ENCODE results near the gene FXR2.

Gene FXR2

GRCh38 chr17:7555320-7555948 lies 59.3 kb downstream of the FXR2 start:
- Histone ChIP-seq H3K9ac (ENCODE audit: low read length) (no peak overlapping the region), H3K4me1 (ENCODE audit: control insufficient read depth, insufficient read depth, low read length) (peaks cover 35% of the 10 kb centered on the region), H3K27ac (ENCODE audit: low read depth, low read length) (no peak overlapping the region), H3K36me3 (ENCODE audit: control insufficient read depth, insufficient read depth, low read length) (no peaks in the 10 kb centered on the region), H3K27me3 (ENCODE audit: control insufficient read depth, insufficient read depth, low read length) (no peaks in the 10 kb centered on the region), H3K9me3 (ENCODE audit: control insufficient read depth, insufficient read depth, low read depth, low read length) (no peaks in the 10 kb centered on the region), H3K4me3 (ENCODE audit: low read depth, low read length) (no peak overlapping the region)

GRCh38 chr17:7553356-7553755 lies 61.3 kb downstream of the FXR2 start:
- no peak overlapping the region for H3K9ac ChIP-seq (ENCODE audit: low read length)
- H3K36me3 ChIP-seq (ENCODE audit: control insufficient read depth, insufficient read depth, low read length): no peaks in the 10 kb centered on the region
- no peak overlapping the region for H3K4me3 ChIP-seq (ENCODE audit: low read depth, low read length)
- no peaks in the 10 kb centered on the region for H3K27me3 ChIP-seq (ENCODE audit: control insufficient read depth, insufficient read depth, low read length)
- no peaks in the 10 kb centered on the region for H3K9me3 ChIP-seq (ENCODE audit: control insufficient read depth, insufficient read depth, low read depth, low read length)
- H3K4me1 ChIP-seq (ENCODE audit: control insufficient read depth, insufficient read depth, low read length): peaks cover 19% of the 10 kb centered on the region
- H3K27ac ChIP-seq (ENCODE audit: low read depth, low read length): no peak overlapping the region

- Histone ChIP-seq H3K27me3 (ENCODE audit: control insufficient read depth, insufficient read depth, low read length) (no peaks in the 10 kb centered on the region), H3K9me3 (ENCODE audit: control insufficient read depth, insufficient read depth, low read depth, low read length) (no peaks in the 10 kb centered on the region), H3K4me1 (ENCODE audit: control insufficient read depth, insufficient read depth, low read length) (peaks cover 14% of the 10 kb centered on the region), H3K27ac (ENCODE audit: low read depth, low read length) (no peak overlapping the region), H3K36me3 (ENCODE audit: control insufficient read depth, insufficient read depth, low read length) (no peaks in the 10 kb centered on the region), H3K4me3 (ENCODE audit: low read depth, low read length) (no peak overlapping the region), H3K9ac (ENCODE audit: low read length) (no peak overlapping the region)
Observed at GRCh38 chr17:7552621-7553051, 62.1 kb downstream of the FXR2 start.

- Histone ChIP-seq H3K9ac (ENCODE audit: low read length) (no peak overlapping the region), H3K27me3 (ENCODE audit: control insufficient read depth, insufficient read depth, low read length) (no peaks in the 10 kb centered on the region)
Observed at GRCh38 chr17:7551396-7551795, 63.3 kb downstream of the FXR2 start.

GRCh38 chr17:7550344-7550743 lies 64.4 kb downstream of the FXR2 start:
- no peaks in the 10 kb centered on the region for H3K9me3 ChIP-seq (ENCODE audit: control insufficient read depth, insufficient read depth, low read depth, low read length)
- no peak overlapping the region for H3K9ac ChIP-seq (ENCODE audit: low read length)
- H3K4me1 ChIP-seq (ENCODE audit: control insufficient read depth, insufficient read depth, low read length): peaks cover 6% of the 10 kb centered on the region; the same call in 1 of the 2 replicates
- H3K36me3 ChIP-seq (ENCODE audit: control insufficient read depth, insufficient read depth, low read length): no peaks in the 10 kb centered on the region
- no peak overlapping the region for H3K4me3 ChIP-seq (ENCODE audit: low read depth, low read length)
- H3K27me3 ChIP-seq (ENCODE audit: control insufficient read depth, insufficient read depth, low read length): no peaks in the 10 kb centered on the region
- no peak overlapping the region for H3K27ac ChIP-seq (ENCODE audit: low read depth, low read length)

More at GRCh38 chr17:7551396-7551795, 63.3 kb downstream of the FXR2 start:
- H3K4me3 ChIP-seq (ENCODE audit: low read depth, low read length): no peak overlapping the region
- H3K27ac ChIP-seq (ENCODE audit: low read depth, low read length): no peak overlapping the region
- H3K9me3 ChIP-seq (ENCODE audit: control insufficient read depth, insufficient read depth, low read depth, low read length): no peaks in the 10 kb centered on the region
- H3K4me1 ChIP-seq (ENCODE audit: control insufficient read depth, insufficient read depth, low read length): peaks cover 6% of the 10 kb centered on the region; the same call in 1 of the 2 replicates
- no peaks in the 10 kb centered on the region for H3K36me3 ChIP-seq (ENCODE audit: control insufficient read depth, insufficient read depth, low read length)

- no peaks in the 10 kb centered on the region for H3K36me3 ChIP-seq (ENCODE audit: control insufficient read depth, insufficient read depth, low read length)
- no peaks in the 10 kb centered on the region for H3K9me3 ChIP-seq (ENCODE audit: control insufficient read depth, insufficient read depth, low read depth, low read length)
- H3K27me3 ChIP-seq (ENCODE audit: control insufficient read depth, insufficient read depth, low read length): no peaks in the 10 kb centered on the region
- H3K4me1 ChIP-seq (ENCODE audit: control insufficient read depth, insufficient read depth, low read length): peaks cover 6% of the 10 kb centered on the region; the same call in 1 of the 2 replicates
- H3K9ac ChIP-seq (ENCODE audit: low read length): no peak overlapping the region
- H3K4me3 ChIP-seq (ENCODE audit: low read depth, low read length): peak overlapping the region; percentile 85
- no peak overlapping the region for H3K27ac ChIP-seq (ENCODE audit: low read depth, low read length)
Observed at GRCh38 chr17:7549401-7550055, 65.2 kb downstream of the FXR2 start.

GRCh38 chr17:7548585-7549400 lies 65.9 kb downstream of the FXR2 start, which contains the start of gene TNFSF12:
TSS of gene TNFSF12 (plus strand) at chr17:7549058. CDS start at chr17:7549154, 96 bp downstream.
- Histone ChIP-seq H3K4me1 (ENCODE audit: control insufficient read depth, insufficient read depth, low read length) (peaks cover 6% of the 10 kb centered on the region; the same call in 1 of the 2 replicates), H3K36me3 (ENCODE audit: control insufficient read depth, insufficient read depth, low read length) (no peaks in the 10 kb centered on the region), H3K9me3 (ENCODE audit: control insufficient read depth, insufficient read depth, low read depth, low read length) (no peaks in the 10 kb centered on the region), H3K27me3 (ENCODE audit: control insufficient read depth, insufficient read depth, low read length) (no peaks in the 10 kb centered on the region), H3K4me3 (ENCODE audit: low read depth, low read length) (peak within 1 kb of the TSS; percentile 85), H3K9ac (ENCODE audit: low read length) (peak within 1 kb of the TSS; percentile 44), H3K27ac (ENCODE audit: low read depth, low read length) (no peak within 1 kb of the TSS)

GRCh38 chr17:7544911-7545310 lies 69.8 kb downstream of the FXR2 start:
- Histone ChIP-seq H3K4me1 (ENCODE audit: control insufficient read depth, insufficient read depth, low read length) (peaks cover 6% of the 10 kb centered on the region; the same call in 1 of the 2 replicates), H3K27ac (ENCODE audit: low read depth, low read length) (no peak overlapping the region), H3K4me3 (ENCODE audit: low read depth, low read length) (no peak overlapping the region), H3K9me3 (ENCODE audit: control insufficient read depth, insufficient read depth, low read depth, low read length) (no peaks in the 10 kb centered on the region), H3K36me3 (ENCODE audit: control insufficient read depth, insufficient read depth, low read length) (no peaks in the 10 kb centered on the region), H3K9ac (ENCODE audit: low read length) (no peak overlapping the region), H3K27me3 (ENCODE audit: control insufficient read depth, insufficient read depth, low read length) (peaks cover 13% of the 10 kb centered on the region; the same call in 1 of the 2 replicates)

Data from HUES6 (cell line).